ENCODE data around the gene RAD54L.

DNA sequence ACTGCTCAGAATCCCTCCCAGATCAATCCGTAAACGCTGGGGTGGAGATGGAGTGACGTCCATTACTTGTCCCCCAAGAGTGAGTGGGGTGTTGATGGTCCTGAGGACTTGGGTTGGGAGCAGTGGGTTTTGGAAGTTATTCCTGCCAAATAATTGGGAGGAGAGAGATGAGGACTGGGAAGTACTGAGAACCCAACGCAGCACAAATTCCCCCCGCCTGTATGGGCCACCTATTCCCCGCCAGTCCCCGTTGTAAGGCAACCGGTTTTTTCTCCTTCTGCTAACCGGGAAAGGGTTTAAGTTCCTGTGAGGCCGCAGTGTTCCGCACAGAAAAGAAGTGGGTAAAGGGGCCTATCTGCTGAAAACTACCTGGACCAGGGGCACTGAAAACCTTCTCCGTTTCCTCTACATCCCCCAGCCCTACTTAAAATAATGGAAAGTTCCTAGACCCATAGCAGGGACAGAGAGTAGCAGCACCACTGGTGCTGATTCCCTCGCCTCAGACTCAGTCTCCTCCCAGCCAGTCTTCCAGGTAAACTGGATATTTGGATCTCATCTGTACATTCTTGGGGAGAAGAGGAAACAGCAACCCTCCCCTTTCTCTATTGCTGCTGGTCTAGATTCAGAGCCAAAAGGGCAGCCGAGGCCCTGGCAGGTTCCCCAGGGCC lies 43.7 kb upstream of the RAD54L start:
- TF ChIP-seq, protein P1, sequence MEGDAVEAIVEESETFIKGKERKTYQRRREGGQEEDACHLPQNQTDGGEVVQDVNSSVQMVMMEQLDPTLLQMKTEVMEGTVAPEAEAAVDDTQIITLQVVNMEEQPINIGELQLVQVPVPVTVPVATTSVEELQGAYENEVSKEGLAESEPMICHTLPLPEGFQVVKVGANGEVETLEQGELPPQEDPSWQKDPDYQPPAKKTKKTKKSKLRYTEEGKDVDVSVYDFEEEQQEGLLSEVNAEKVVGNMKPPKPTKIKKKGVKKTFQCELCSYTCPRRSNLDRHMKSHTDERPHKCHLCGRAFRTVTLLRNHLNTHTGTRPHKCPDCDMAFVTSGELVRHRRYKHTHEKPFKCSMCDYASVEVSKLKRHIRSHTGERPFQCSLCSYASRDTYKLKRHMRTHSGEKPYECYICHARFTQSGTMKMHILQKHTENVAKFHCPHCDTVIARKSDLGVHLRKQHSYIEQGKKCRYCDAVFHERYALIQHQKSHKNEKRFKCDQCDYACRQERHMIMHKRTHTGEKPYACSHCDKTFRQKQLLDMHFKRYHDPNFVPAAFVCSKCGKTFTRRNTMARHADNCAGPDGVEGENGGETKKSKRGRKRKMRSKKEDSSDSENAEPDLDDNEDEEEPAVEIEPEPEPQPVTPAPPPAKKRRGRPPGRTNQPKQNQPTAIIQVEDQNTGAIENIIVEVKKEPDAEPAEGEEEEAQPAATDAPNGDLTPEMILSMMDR (conservative IDR thresholded peaks at IDR 0.05 in 1 of 2, IDR thresholded peaks at IDR 0.05 in 1 of 2; ENCODE audit: low read depth in 1 of 2, low read length in 2 of 2), result no peak
- no peak for TF ChIP-seq EZH2 (IDR thresholded peaks at IDR 0.05; ENCODE audit: low read length, missing control alignments)

Measured in fibroblast of lung (primary cell).